A673 (cell line): ENCODE results near the gene HECTD4.

Experiments used
- EZH2 ChIP-seq: fragments of 200-600 bp; sonication (generic); IDR thresholded peaks from 2 replicates; pipeline ENCODE4 v1.6.1; 2017; ENCODE audit warnings: borderline replicate concordance, low read depth, mild to moderate bottlenecking, mixed read lengths, antibody characterized with exemption, low read length; ENCODE audit not compliant: poor library complexity, severe bottlenecking
- TF ChIP-seq, protein P1 (sequence below): fragments of 300-800, 200-600 bp; sonication (generic); conservative IDR thresholded peaks from 2 replicates; pipeline ENCODE4 v1.5.1; 2017; ENCODE audit warnings: low read depth, mild to moderate bottlenecking, antibody characterized with exemption, low read length, moderate library complexity, mixed read lengths

DNA sequence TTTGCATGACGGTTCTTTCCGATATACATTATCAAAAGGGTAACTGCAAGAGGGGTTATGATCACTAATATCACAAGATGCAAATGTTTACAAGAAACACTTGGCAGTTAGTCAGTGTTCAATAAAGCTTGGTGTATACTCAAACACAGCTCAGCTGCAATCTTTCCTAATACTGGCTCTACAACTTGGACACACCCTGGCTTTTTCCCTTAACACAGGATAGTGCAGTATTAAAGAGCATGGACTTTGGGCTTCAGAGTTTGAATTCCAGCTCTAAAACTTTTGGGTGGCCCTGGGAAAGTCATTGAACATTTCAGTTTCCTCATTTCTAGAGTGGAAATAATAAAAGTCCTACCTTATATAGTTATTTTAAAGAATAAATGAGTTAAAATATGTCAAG, 107.0 kb downstream of the HECTD4 start:
- TF ChIP-seq, protein P1, sequence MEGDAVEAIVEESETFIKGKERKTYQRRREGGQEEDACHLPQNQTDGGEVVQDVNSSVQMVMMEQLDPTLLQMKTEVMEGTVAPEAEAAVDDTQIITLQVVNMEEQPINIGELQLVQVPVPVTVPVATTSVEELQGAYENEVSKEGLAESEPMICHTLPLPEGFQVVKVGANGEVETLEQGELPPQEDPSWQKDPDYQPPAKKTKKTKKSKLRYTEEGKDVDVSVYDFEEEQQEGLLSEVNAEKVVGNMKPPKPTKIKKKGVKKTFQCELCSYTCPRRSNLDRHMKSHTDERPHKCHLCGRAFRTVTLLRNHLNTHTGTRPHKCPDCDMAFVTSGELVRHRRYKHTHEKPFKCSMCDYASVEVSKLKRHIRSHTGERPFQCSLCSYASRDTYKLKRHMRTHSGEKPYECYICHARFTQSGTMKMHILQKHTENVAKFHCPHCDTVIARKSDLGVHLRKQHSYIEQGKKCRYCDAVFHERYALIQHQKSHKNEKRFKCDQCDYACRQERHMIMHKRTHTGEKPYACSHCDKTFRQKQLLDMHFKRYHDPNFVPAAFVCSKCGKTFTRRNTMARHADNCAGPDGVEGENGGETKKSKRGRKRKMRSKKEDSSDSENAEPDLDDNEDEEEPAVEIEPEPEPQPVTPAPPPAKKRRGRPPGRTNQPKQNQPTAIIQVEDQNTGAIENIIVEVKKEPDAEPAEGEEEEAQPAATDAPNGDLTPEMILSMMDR = no peak
- TF ChIP-seq EZH2 = no peak
